ENCODE results near the gene FAAP20.

Gene FAAP20

GRCh38 chr1:2177946-2178538, 16.5 kb downstream of the FAAP20 start:
- DNase-seq (ENCODE audit: low spot score) = no peak

- DNase-seq (ENCODE audit: low spot score) = no peak
Observed at GRCh38 chr1:2177541-2177940, 17.0 kb downstream of the FAAP20 start.

- DNase-seq (ENCODE audit: low spot score) = no peak
Observed at GRCh38 chr1:2176615-2177014, 18.0 kb downstream of the FAAP20 start.

GRCh38 chr1:2175681-2176454, 18.7 kb downstream of the FAAP20 start:
- DNase-seq (ENCODE audit: low spot score) = no peak

GRCh38 chr1:2175055-2175414, 19.5 kb downstream of the FAAP20 start:
- DNase-seq (ENCODE audit: low spot score) = no peak

GRCh38 chr1:2174348-2175054, 20.1 kb downstream of the FAAP20 start:
- peak; percentile 29 for DNase-seq (ENCODE audit: low spot score)

- DNase-seq (ENCODE audit: low spot score) = no peak
Observed at GRCh38 chr1:2173546-2174347, 20.8 kb downstream of the FAAP20 start.

- no peak for DNase-seq (ENCODE audit: low spot score)
Observed at GRCh38 chr1:2172551-2173146, 21.9 kb downstream of the FAAP20 start.

- no peak for DNase-seq (ENCODE audit: low spot score)
Observed at GRCh38 chr1:2172012-2172411, 22.6 kb downstream of the FAAP20 start.

GRCh38 chr1:2170211-2170610, 24.4 kb downstream of the FAAP20 start:
- no peak for DNase-seq (ENCODE audit: low spot score)

GRCh38 chr1:2169200-2169836, 25.3 kb downstream of the FAAP20 start:
- DNase-seq (ENCODE audit: low spot score) = no peak

GRCh38 chr1:2168535-2168934, 26.0 kb downstream of the FAAP20 start:
- DNase-seq (ENCODE audit: low spot score) = no peak

- DNase-seq (ENCODE audit: low spot score) = no peak
Observed at GRCh38 chr1:2168090-2168489, 26.5 kb downstream of the FAAP20 start.

GRCh38 chr1:2166695-2167094, 27.9 kb downstream of the FAAP20 start:
- DNase-seq (ENCODE audit: low spot score) = no peak

- DNase-seq (ENCODE audit: low spot score) = no peak
Observed at GRCh38 chr1:2166254-2166653, 28.3 kb downstream of the FAAP20 start.

- DNase-seq (ENCODE audit: low spot score) = no peak
Observed at GRCh38 chr1:2165646-2166045, 28.9 kb downstream of the FAAP20 start.

- DNase-seq (ENCODE audit: low spot score) = no peak
Observed at GRCh38 chr1:2163205-2163604, 31.4 kb downstream of the FAAP20 start.

- DNase-seq (ENCODE audit: low spot score) = no peak
Observed at GRCh38 chr1:2160451-2161300, 33.9 kb downstream of the FAAP20 start.

GRCh38 chr1:2159124-2159523, 35.4 kb downstream of the FAAP20 start:
- no peak for DNase-seq (ENCODE audit: low spot score)

GRCh38 chr1:2158272-2158671, 36.3 kb downstream of the FAAP20 start:
- peak; percentile 54 for DNase-seq (ENCODE audit: low spot score)

GRCh38 chr1:2157856-2158255, 36.7 kb downstream of the FAAP20 start:
- no peak for DNase-seq (ENCODE audit: low spot score)

All from pons (tissue), 1 donor.